HEK293T (cell line): ENCODE data around the gene GPR151.

Experiments used
- CTCF ChIA-PET: fragments of 350-600 bp; formaldehyde crosslinking; extraction: SDS; loops from one replicate; lab custom pipeline; 2021; ENCODE audit warnings: antibody characterized with exemption, inconsistent platforms; lab: Yijun Ruan, JAX
- POLR2A ChIA-PET: fragments of 350-600 bp; formaldehyde crosslinking; extraction: SDS; loops from one replicate; lab custom pipeline; 2020; ENCODE audit warnings: antibody characterized with exemption, inconsistent platforms; lab: Yijun Ruan, JAX
- DNase-seq: peaks from one replicate; pipeline ENCODE4 v3.0.0; 2012; ENCODE audit warnings: mixed read lengths; ENCODE audit errors: extremely low spot score
- ARNT ChIP-seq: fragments of 450-650 bp; IDR thresholded peaks from 2 replicates; pipeline ENCODE4 v1.6.1; 2017; ENCODE audit warnings: mild to moderate bottlenecking
- BHLHE40 ChIP-seq: fragments of 450-650 bp; IDR thresholded peaks from 2 replicates; pipeline ENCODE4 v1.6.1; 2016; ENCODE audit warnings: mild to moderate bottlenecking, moderate library complexity, borderline replicate concordance
- CTBP1 ChIP-seq: fragments of 450-650 bp; IDR thresholded peaks from 2 replicates; pipeline ENCODE4 v1.6.1; 2016; ENCODE audit warnings: borderline replicate concordance
- ELF4 ChIP-seq: fragments of 450-650 bp; IDR thresholded peaks from 2 replicates; pipeline ENCODE4 v1.6.1; 2017; ENCODE audit warnings: antibody characterized with exemption
- FOXA1 ChIP-seq: fragments of 450-650 bp; IDR thresholded peaks from 2 replicates; pipeline ENCODE4 v1.6.1; 2016; ENCODE audit warnings: mild to moderate bottlenecking
- FOXK2 ChIP-seq: fragments of 450-650 bp; IDR thresholded peaks from 2 replicates; pipeline ENCODE4 v1.6.1; 2016; ENCODE audit warnings: mild to moderate bottlenecking
- FOXM1 ChIP-seq: fragments of 450-650 bp; IDR thresholded peaks from 2 replicates; pipeline ENCODE4 v1.6.1; 2017; ENCODE audit warnings: mild to moderate bottlenecking, borderline replicate concordance
- HDGF ChIP-seq: fragments of 450-650 bp; IDR thresholded peaks from 2 replicates; pipeline ENCODE4 v1.6.1; 2017; ENCODE audit warnings: antibody characterized with exemption, borderline replicate concordance
- L3MBTL2 ChIP-seq: fragments of 450-650 bp; conservative IDR thresholded peaks from 2 replicates; pipeline ENCODE4 v1.6.1; 2016; ENCODE audit warnings: mild to moderate bottlenecking
- LEF1 ChIP-seq: fragments of 450-650 bp; IDR thresholded peaks from 2 replicates; pipeline ENCODE4 v1.6.1; 2017; ENCODE audit warnings: mild to moderate bottlenecking, borderline replicate concordance
- NFRKB ChIP-seq: fragments of 450-650 bp; IDR thresholded peaks from 2 replicates; pipeline ENCODE4 v1.6.1; 2016; ENCODE audit warnings: mild to moderate bottlenecking, moderate library complexity
- PKNOX1 ChIP-seq: fragments of 450-650 bp; IDR thresholded peaks from 2 replicates; pipeline ENCODE4 v1.6.1; 2016
- SP1 ChIP-seq: fragments of 450-650 bp; IDR thresholded peaks from 2 replicates; pipeline ENCODE4 v1.6.1; 2017
- SUZ12 ChIP-seq: fragments of 450-650 bp; IDR thresholded peaks from 2 replicates; pipeline ENCODE4 v1.6.1; 2016; ENCODE audit warnings: mild to moderate bottlenecking
- TARDBP ChIP-seq: fragments of 450-650 bp; IDR thresholded peaks from 2 replicates; pipeline ENCODE4 v1.6.1; 2016
- ZNF384 ChIP-seq: fragments of 450-650 bp; IDR thresholded peaks from 2 replicates; pipeline ENCODE4 v1.6.1; 2016

Gene GPR151

GRCh38 chr5:146528236-146528635, 12.2 kb upstream of the GPR151 start:
- CTCF ChIA-PET, result interaction anchor here (1.7 kb wide), 1 partner anchor 661 kb away, joined by 3 read pairs; no protein-coding TSS in a partner anchor

GRCh38 chr5:146527785-146528184, 11.8 kb upstream of the GPR151 start:
- ChIA-PET POLR2A (no interaction called here), CTCF (interaction anchor here (1.7 kb wide), 1 partner anchor 661 kb away, joined by 3 read pairs; no protein-coding TSS in a partner anchor)
- DNase-seq, result no peak
- TF ChIP-seq FOXK2 (no peak), PKNOX1 (no peak), NFRKB (no peak), ZNF384 (no peak), ARNT (no peak), ELF4 (no peak), L3MBTL2 (no peak), BHLHE40 (no peak), TARDBP (no peak), CTBP1 (no peak)

More at GRCh38 chr5:146528236-146528635, 12.2 kb upstream of the GPR151 start:
- DNase-seq, result no peak
- POLR2A ChIA-PET, result no interaction called here
- TF ChIP-seq BHLHE40, result no peak
- TF ChIP-seq FOXA1, result no peak
- TF ChIP-seq FOXK2, result no peak
- TF ChIP-seq ARNT, result no peak
- no peak for TF ChIP-seq ZNF384
- no peak for TF ChIP-seq ELF4
- TF ChIP-seq SUZ12, result no peak
- TF ChIP-seq HDGF, result no peak
- TF ChIP-seq FOXM1, result no peak
- no peak for TF ChIP-seq PKNOX1
- TF ChIP-seq LEF1, result no peak
- TF ChIP-seq NFRKB, result no peak
- TF ChIP-seq SP1, result no peak
- no peak for TF ChIP-seq TARDBP
- no peak for TF ChIP-seq CTBP1
- TF ChIP-seq L3MBTL2, result no peak

GRCh38 chr5:146523698-146524097, 7.7 kb upstream of the GPR151 start:
- ChIA-PET POLR2A (no interaction called here), CTCF (interaction anchor here (2.8 kb wide), 1 partner anchor 10 kb away, joined by 16 read pairs; no protein-coding TSS in a partner anchor)
- no peak for DNase-seq
- TF ChIP-seq SP1, result no peak
- no peak for TF ChIP-seq FOXA1
- TF ChIP-seq HDGF, result no peak
- TF ChIP-seq SUZ12, result no peak
- TF ChIP-seq ARNT, result no peak
- TF ChIP-seq NFRKB, result no peak
- no peak for TF ChIP-seq LEF1
- no peak for TF ChIP-seq FOXM1
- TF ChIP-seq FOXK2, result no peak
- TF ChIP-seq TARDBP, result no peak
- no peak for TF ChIP-seq CTBP1
- no peak for TF ChIP-seq ELF4
- no peak for TF ChIP-seq PKNOX1
- TF ChIP-seq BHLHE40, result no peak
- TF ChIP-seq L3MBTL2, result no peak
- no peak for TF ChIP-seq ZNF384

GRCh38 chr5:146521403-146522106, 5.6 kb upstream of the GPR151 start:
- ChIA-PET CTCF (interaction anchor here (0.5 to 1.0 kb wide), 4 partner anchors 21 to 668 kb away, joined by 3 to 5 read pairs (median 4); no protein-coding TSS in a partner anchor), POLR2A (interaction anchor here (1.0 kb wide), 1 partner anchor 10 kb away, joined by 3 read pairs; no protein-coding TSS in a partner anchor)
- TF ChIP-seq SUZ12 (no peak), SP1 (no peak), HDGF (no peak), TARDBP (no peak), CTBP1 (no peak)
- no peak for DNase-seq

- POLR2A ChIA-PET, result no interaction called here
- CTCF ChIA-PET, result interaction anchor here (0.6 to 1.0 kb wide), 2 partner anchors 76 to 668 kb away, joined by 3 read pairs; no protein-coding TSS in a partner anchor
- no peak for DNase-seq
- TF ChIP-seq SP1 (no peak), FOXK2 (no peak), PKNOX1 (no peak), FOXA1 (no peak), HDGF (no peak), ZNF384 (no peak), L3MBTL2 (no peak), ELF4 (no peak), TARDBP (no peak), BHLHE40 (no peak), CTBP1 (no peak), NFRKB (no peak), FOXM1 (no peak), LEF1 (no peak), ARNT (no peak), SUZ12 (no peak)
Measured at GRCh38 chr5:146520731-146521130, 4.7 kb upstream of the GPR151 start.
